GM21528 (cell line): Measurements from ENCODE around the gene TNIK.

Source experiments
- ATAC-seq: cut with Tn5 transposase; IDR thresholded peaks from one replicate; pipeline ENCODE4 v1.9.1; 2021; ENCODE audit warnings: mild to moderate bottlenecking, moderate library complexity; ENCODE audit not compliant: unreplicated experiment, low FRiP score

Gene TNIK

GRCh38 chr3:171470714-171471227 is 10.6 kb upstream of the TNIK start:
- ATAC-seq, result no peak

- ATAC-seq, result no peak
These were observed 9.2 kb upstream of the TNIK start for GRCh38 chr3:171469376-171469775.

- ATAC-seq, result no peak
These were observed 8.2 kb upstream of the TNIK start for GRCh38 chr3:171468296-171468906.

DNA sequence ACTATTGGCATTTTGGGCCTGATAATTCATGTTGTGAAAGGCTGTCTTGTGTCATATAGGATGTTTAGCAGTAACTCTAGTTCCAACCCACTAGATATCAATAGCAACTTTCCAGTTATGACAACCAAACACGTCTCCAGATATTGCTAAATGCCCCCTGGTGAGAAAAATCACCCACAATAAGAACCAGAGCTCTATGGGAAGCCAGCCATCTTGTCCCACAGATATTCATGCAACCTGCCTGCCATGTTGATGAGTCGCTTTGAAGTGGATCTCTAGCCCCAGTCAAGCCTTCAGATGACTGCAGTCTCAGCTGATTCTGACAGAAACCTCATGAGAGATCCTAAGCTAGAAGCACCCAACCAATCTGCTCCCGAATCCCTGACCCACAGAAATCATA is 5.6 kb upstream of the TNIK start:
- no peak for ATAC-seq

- no peak for ATAC-seq
These were observed 4.3 kb upstream of the TNIK start for GRCh38 chr3:171464462-171464861.

DNA sequence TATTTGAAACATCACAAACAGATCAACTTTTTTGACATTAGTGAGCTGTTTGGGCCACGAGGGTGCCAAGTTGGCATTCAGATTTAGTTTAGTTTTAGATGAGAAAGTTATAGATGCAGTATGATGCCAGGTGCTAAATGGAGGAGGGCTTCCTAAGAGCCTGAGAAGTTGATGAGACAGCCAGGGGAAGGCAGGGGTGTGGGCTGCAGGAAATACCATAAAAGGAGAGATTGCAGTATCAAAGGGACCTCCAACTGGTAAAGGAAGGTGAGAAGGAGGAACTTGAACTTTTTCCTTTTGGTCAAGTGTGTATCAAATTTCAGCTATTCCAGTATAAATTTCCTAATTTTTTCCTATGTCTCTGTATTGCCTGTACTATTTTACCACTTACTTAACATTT is 2.0 kb upstream of the TNIK start:
- no peak for ATAC-seq

DNA sequence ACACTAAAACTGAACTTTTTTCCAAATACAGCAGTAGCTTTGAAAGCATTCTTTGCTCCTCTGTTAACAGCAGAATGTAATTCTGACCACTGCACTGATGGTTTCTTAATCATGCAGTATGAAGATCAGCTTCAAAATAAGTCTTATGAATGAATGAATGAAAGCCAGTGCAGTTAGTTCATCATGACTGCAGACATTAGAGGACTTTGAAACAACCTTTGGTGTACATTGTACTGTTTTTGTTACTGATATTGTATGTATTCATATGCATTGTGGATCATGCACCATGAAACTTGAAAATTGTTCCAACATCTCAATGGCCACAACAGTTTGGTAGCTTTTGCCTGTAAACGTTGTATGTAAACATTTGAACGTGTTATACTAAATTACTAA is 1.3 kb upstream of the TNIK start:
- no peak for ATAC-seq

- peak; percentile 43 for ATAC-seq
These were observed 720 bp upstream of the TNIK start for GRCh38 chr3:171460725-171461524.

GRCh38 chr3:171459137-171459941 is 866 bp downstream of the TNIK start:
- no peak for ATAC-seq

GRCh38 chr3:171458864-171459136 is 1.4 kb downstream of the TNIK start:
- ATAC-seq, result no peak

- ATAC-seq, result no peak
These were observed 1.9 kb downstream of the TNIK start for GRCh38 chr3:171458071-171458863.

DNA sequence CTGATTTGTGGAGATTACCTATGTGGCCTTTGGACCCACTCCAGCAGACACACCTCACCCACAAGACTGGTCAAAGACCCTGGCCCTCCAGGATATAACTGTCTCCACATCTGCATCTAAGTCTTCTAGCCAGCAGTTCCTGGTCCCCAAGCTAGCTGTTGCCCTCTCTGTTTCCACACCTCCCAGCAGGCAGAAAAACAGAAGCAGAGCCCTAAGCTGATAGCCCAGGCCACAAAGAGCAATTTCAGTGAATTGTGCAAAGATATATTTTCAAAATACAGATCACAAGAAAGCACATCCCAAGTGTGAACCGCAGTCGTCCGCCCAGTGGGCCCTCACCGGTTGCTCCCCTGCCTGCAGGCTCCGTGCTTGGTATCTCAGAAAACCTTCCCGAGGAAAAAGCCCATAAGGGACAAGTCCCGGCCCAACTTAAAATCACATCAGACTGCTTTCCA is 2.6 kb downstream of the TNIK start:
- ATAC-seq, result no peak

DNA sequence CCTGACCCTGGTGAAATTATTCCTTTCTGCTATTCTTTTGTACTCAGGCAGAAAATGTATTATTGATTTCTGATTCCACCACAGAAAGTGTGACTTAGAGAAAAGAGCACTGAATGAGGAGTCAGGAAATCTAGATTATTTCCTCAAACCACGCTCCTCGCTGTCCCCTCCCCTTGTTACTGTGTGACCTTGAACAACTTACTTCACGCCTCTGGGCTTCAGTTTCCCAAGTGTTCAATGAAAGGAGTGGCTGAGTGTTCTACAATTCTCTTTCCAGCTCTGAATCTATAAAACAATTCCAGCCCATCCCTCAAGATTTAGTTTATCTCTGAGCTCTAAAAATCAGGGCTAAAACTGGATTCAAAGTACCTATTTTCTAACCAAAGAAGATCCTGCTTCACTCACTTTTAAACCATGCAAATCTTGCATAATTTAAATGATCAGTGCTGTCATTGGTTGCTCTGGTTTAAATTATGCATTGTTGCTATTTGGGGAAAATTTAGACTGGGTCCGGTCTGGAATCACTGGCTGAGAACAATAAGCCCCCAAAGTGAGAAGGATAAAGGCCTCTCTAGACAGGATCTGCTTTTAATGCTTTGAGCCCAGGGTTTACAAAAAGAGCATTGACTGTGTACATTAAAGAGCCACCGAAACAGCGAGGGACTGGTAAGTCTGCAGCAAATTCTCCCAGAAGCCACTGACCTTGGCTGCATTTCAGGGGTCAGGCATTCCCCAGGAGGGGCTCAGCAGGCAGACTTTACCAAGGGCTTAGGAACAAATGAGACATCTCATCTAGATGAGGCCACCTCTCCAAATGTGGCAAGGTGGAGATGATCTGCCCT is 3.2 kb downstream of the TNIK start:
- ATAC-seq, result no peak

DNA sequence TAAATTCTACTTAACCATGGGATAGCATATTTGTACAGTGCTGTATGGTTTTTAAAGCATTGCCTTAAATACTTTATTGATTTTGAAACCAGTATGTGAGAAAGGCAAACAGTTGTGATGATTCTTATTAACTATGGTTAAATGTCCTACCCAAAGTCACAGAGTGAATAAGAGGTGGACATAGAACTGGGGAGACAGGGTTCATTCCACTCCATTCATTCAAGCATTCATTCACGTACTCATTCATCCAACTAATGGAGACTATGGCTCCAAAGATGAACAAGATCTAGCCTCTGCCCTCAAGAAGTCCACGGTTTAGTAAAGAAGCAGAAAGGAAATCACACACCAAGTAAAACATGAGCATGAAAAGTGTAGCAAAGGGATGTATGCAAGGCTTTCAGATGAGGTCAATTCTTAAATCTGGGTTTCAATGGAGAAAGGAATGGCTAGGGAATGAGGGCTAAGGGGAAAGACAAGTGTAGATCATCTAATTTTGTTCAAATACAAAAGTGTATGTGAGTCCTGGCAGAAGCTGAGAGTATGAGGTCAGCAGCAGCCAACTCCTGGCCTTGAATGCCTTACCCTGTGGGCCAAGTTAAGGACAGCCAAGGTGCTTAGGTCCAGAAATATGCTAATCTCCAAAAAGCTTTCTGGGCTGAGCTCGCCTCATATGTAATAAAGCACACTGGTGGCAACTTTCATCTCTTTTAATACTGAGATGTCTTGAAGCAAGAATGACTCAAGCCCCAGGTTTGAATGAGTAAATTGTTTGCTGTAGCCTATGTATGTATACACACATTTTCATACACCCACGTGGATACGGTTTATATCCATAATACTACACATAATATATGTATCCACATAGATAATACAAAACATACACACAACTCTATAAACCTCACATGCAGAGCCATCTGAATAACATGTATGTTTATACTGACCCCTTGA is 4.3 kb downstream of the TNIK start:
- no peak for ATAC-seq

DNA sequence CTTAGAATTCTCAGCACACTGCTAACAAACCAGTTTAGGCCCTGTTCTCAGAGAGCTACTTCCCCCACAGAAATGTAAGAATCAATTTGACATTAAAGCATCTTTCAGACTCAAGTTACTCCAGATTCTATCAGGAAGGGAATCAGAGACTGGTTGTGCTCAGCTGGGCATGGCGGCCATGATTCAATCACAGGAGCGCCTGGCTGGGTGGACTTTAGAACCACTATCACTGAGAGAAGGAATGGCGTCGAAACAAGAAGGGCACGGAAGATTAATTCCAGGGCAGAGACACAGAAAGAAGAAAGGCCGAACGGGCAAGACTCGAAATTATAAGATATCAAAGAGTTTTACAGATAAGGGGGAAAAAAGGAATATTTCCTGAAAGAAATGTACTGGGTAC is 6.2 kb downstream of the TNIK start:
- no peak for ATAC-seq

GRCh38 chr3:171453180-171453886 is 6.9 kb downstream of the TNIK start:
- no peak for ATAC-seq

GRCh38 chr3:171452328-171452727 is 7.9 kb downstream of the TNIK start:
- ATAC-seq, result no peak

DNA sequence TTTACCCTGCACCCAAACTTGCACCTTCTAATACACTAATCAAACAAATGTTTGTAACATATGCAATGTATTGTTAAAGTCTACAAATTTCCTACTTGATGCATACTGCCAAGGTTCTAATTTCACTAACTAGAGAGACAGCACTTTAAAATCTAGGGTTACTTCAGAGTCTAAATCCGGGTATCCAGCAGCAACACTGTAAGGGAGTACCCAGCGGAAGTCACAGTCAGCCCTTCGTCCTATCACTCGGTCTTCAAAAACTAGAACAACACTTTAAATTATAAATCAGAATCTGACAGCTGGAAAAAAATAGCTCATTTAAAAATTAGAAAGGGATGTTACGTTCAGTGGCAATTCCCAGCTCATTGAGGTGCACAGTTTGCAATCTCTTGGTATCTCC is 8.3 kb downstream of the TNIK start:
- no peak for ATAC-seq
